RWPE2 (cell line): Measurements from ENCODE around the gene MVD.

Experiments
- ATAC-seq: fragments of 200-7000 bp; cut with Tn5 transposase; 3 replicates; pipeline ENCODE4 v1.9.1; 2021; ENCODE audit warnings: low read depth
- DNase-seq: peaks from one replicate; pipeline ENCODE4 v3.0.0-alpha.2; 2020; ENCODE audit warnings: low spot score
- H3K27ac ChIP-seq: fragments of 450-650 bp; 2 replicates; pipeline ENCODE4 v1.5.1; 2017; ENCODE audit warnings: mild to moderate bottlenecking; ENCODE audit not compliant: poor library complexity, severe bottlenecking
- H3K27me3 ChIP-seq: fragments of 250-450 bp; sonication (Bioruptor Pico); 2 replicates; pipeline ENCODE4 v1.5.1; 2021; ENCODE audit warnings: mild to moderate bottlenecking, moderate library complexity; ENCODE audit not compliant: insufficient read depth, poor library complexity, severe bottlenecking
- H3K36me3 ChIP-seq: fragments of 250-450 bp; sonication (Bioruptor Pico); 2 replicates; pipeline ENCODE4 v1.5.1; 2020; ENCODE audit warnings: low read depth, mild to moderate bottlenecking, moderate library complexity
- H3K4me1 ChIP-seq: fragments of 250-450 bp; sonication (Bioruptor Pico); 2 replicates; pipeline ENCODE4 v1.5.1; 2021; ENCODE audit warnings: mild to moderate bottlenecking, moderate library complexity; ENCODE audit not compliant: insufficient read depth, poor library complexity, severe bottlenecking
- H3K4me3 ChIP-seq: fragments of 250-450 bp; sonication (Bioruptor Pico); 2 replicates; pipeline ENCODE4 v1.5.1; 2021; ENCODE audit warnings: mild to moderate bottlenecking, moderate library complexity; ENCODE audit not compliant: severe bottlenecking
- H3K9me3 ChIP-seq: fragments of 250-450 bp; sonication (Bioruptor Pico); 2 replicates; pipeline ENCODE4 v1.5.1; 2021; ENCODE audit warnings: mild to moderate bottlenecking, moderate library complexity; ENCODE audit not compliant: severe bottlenecking
- CTCF ChIP-seq: fragments of 450-650 bp; IDR thresholded peaks from one replicate; pipeline ENCODE4 v1.5.1; 2017; ENCODE audit warnings: mild to moderate bottlenecking, moderate library complexity; ENCODE audit not compliant: poor library complexity, severe bottlenecking

The MVD gene

GRCh38 chr16:88622866-88623265 lies 40.0 kb downstream of the MVD start:
- Histone ChIP-seq H3K27me3 (no peaks in the 10 kb centered on the region), H3K4me1 (no peaks in the 10 kb centered on the region), H3K27ac (no peak overlapping the region), H3K36me3 (peaks cover 69% of the 10 kb centered on the region), H3K9me3 (no peaks in the 10 kb centered on the region), H3K4me3 (no peak overlapping the region)
- ATAC-seq (no peak), DNase-seq (no peak)
- no peak for TF ChIP-seq CTCF

GRCh38 chr16:88622125-88622524 lies 40.8 kb downstream of the MVD start:
- Histone ChIP-seq H3K4me1 (no peaks in the 10 kb centered on the region), H3K4me3 (no peak overlapping the region), H3K27ac (no peak overlapping the region), H3K36me3 (peaks cover 68% of the 10 kb centered on the region), H3K9me3 (no peaks in the 10 kb centered on the region), H3K27me3 (no peaks in the 10 kb centered on the region)
- no peak for TF ChIP-seq CTCF
- ATAC-seq (no peak), DNase-seq (no peak)

GRCh38 chr16:88619859-88620815 lies 42.8 kb downstream of the MVD start:
- Histone ChIP-seq H3K27ac (no peak overlapping the region), H3K27me3 (no peaks in the 10 kb centered on the region), H3K4me3 (no peak overlapping the region), H3K36me3 (peaks cover 50% of the 10 kb centered on the region), H3K9me3 (no peaks in the 10 kb centered on the region), H3K4me1 (no peaks in the 10 kb centered on the region)
- ATAC-seq: no peak
- no peak for TF ChIP-seq CTCF
- no peak for DNase-seq

- Histone ChIP-seq H3K9me3 (no peaks in the 10 kb centered on the region), H3K4me1 (no peaks in the 10 kb centered on the region), H3K36me3 (peaks cover 43% of the 10 kb centered on the region), H3K27ac (no peak overlapping the region), H3K4me3 (no peak overlapping the region), H3K27me3 (no peaks in the 10 kb centered on the region)
- DNase-seq (no peak), ATAC-seq (no peak)
- no peak for TF ChIP-seq CTCF
These were observed 43.8 kb downstream of the MVD start for GRCh38 chr16:88618956-88619667.
